22Rv1 (cell line): ENCODE results near the gene CHD9NB.

ENCODE experiments used
- H3K27ac ChIP-seq: fragments of 450-650 bp; 2 replicates; pipeline ENCODE4 v1.5.1; 2017
- ZFX ChIP-seq: fragments of 450-650 bp; IDR thresholded peaks from 2 replicates; pipeline ENCODE4 v1.6.1; 2017; ENCODE audit warnings: antibody characterized with exemption, borderline replicate concordance
- TF ChIP-seq, protein P1 (sequence below): fragments of 450-650 bp; IDR thresholded peaks from 2 replicates; pipeline ENCODE4 v1.5.1; 2017; ENCODE audit warnings: mild to moderate bottlenecking

Gene CHD9NB

DNA sequence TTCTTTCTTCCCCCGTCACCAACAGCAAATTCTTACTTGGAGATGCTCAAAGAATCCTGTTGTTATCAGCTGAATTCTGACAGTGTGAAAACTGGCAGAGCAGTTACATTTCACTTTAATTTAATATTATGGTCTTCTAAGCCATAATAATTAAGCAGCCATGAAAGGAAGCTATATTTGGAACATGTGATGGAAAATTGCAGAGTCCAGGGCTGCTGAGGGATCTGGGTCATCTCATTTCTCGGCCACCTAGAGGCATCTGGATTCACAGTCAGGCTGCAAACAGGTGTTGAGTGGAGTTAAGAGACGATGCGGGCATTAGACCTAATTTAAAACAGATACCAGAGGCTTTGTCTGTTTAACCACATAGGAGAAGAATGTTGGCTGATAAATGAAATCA is 38.4 kb downstream of the CHD9NB start:
- no peak for TF ChIP-seq ZFX
- TF ChIP-seq, protein P1, sequence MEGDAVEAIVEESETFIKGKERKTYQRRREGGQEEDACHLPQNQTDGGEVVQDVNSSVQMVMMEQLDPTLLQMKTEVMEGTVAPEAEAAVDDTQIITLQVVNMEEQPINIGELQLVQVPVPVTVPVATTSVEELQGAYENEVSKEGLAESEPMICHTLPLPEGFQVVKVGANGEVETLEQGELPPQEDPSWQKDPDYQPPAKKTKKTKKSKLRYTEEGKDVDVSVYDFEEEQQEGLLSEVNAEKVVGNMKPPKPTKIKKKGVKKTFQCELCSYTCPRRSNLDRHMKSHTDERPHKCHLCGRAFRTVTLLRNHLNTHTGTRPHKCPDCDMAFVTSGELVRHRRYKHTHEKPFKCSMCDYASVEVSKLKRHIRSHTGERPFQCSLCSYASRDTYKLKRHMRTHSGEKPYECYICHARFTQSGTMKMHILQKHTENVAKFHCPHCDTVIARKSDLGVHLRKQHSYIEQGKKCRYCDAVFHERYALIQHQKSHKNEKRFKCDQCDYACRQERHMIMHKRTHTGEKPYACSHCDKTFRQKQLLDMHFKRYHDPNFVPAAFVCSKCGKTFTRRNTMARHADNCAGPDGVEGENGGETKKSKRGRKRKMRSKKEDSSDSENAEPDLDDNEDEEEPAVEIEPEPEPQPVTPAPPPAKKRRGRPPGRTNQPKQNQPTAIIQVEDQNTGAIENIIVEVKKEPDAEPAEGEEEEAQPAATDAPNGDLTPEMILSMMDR, result no peak
- no peak overlapping the region for H3K27ac ChIP-seq

DNA sequence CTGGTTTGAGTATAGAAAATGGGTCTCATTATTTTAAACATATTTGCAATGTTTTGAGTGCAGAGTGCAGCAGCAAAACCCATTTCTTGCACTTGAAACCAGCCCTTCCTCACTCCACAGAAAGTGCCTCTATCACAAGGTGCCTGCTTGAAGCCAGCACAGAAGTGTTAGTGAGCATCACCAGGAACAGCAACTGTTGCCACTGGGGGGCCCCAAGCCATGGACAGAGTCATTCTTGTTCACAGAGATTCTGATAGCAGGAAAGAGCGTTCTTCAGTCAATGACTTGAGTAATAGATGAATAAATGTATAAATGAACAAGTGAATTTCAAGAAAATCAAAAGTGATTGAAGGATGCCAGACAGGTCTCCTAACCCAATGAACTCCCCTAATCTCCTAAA is 45.6 kb downstream of the CHD9NB start:
- no peak overlapping the region for H3K27ac ChIP-seq
- no peak for TF ChIP-seq ZFX
- TF ChIP-seq, protein P1, result no peak

DNA sequence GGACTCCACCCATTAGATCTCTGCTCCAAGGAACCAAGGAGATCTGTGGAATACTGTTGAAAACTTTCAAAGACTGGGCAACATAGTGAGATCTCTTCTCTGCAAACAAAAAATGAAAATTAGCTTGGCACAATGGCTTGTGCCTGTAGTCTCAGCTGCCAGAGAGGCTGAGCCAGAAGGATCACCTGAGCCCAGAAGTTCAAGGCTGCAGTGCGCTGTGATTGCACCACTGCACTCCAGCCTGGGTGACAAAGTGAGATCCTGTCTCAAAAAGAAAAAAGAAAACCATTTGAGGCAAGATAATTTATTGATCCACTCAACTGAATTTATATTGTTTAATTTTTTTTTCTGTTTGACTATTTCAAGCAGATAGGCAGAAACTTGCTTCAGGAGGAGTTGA is 54.8 kb downstream of the CHD9NB start:
- H3K27ac ChIP-seq, result no peak overlapping the region
- no peak for TF ChIP-seq ZFX
- TF ChIP-seq, protein P1, result no peak

DNA sequence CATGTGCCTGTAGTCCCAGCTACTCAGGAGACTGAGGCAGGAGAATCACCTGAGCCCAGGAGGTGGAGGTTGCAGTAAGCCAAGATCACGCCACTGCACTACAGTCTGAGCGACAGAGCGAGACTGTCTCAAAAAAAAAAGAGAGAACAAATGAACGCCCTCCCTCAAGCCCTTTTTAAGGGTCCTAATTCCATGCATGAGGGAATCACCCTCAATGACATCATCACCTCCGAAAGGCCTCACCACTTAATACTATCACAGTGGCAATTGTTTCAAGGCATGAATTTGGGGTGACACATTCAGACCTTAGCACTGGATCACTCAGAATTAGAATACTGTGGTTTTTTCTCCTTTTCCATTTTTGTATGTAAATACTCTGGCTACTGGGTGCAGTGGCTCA is 57.8 kb downstream of the CHD9NB start:
- no peak overlapping the region for H3K27ac ChIP-seq
- no peak for TF ChIP-seq ZFX

DNA sequence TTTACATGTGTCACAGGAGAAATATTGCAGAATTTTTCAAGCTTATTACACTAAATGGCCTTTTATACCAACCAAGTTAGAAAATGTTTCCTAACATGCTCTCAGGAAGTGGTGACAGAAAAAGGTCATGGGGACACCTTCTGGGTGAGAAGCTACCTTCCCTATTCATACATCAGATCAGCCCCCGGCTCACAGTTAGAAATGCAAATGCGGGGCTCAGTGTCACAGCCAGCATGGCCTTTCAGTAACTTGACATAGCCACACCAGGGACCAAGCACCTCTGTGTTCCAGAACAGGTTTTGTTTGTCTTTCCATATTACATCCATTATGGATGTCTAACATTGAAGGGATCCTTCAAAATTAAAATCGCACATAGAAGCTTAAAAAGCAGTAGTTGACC is 59.5 kb downstream of the CHD9NB start:
- no peak overlapping the region for H3K27ac ChIP-seq
- no peak for TF ChIP-seq ZFX
- TF ChIP-seq, protein P1, result no peak

DNA sequence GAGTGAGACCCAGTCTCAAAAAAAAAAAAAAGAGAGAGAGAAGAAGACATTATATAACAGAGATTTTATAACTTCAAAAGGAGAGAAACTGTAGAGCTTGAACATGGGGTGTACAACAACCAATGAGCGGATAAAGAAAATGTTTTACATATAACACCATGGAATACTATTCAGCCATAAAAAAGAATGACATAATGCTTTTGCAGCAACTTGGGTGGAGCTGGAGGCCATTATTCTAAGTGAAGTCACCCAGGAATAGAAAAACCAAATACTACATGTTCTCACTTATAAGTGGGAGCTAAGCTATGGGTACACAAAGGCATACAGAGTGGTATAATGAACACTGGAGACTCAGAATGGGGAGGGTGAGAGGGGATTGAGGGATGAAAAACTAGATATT is 61.1 kb downstream of the CHD9NB start:
- TF ChIP-seq, protein P1, result no peak
- TF ChIP-seq ZFX, result no peak
- no peak overlapping the region for H3K27ac ChIP-seq
